ENCODE results near the gene SLC25A28.
A peak's percentile ranks its signal among the peaks of the same experiment; 100 is the strongest.

The SLC25A28 gene

GRCh38 chr10:99659031-99659867, 39.0 kb upstream of the SLC25A28 start, which contains the start of gene ENTPD7:
Gene ENTPD7 (plus strand): TSS chr10:99659509. CDS start chr10:99659957, 448 bp downstream.
- H3K4me1 ChIP-seq (ENCODE audit: control extremely low read depth in 1 of 4, control insufficient read depth in 4 of 4, insufficient read depth in 4 of 4, low read length in 3 of 4), result peaks cover 9 to 37% (median 20%) of the 10 kb centered on the region in 4 experiments
- peaks cover 0 to 4% (median 0%) of the 10 kb centered on the region in 4 experiments for H3K36me3 ChIP-seq (ENCODE audit: control insufficient read depth in 4 of 4, insufficient read depth in 4 of 4, low read length in 3 of 4)
- no peaks in the 10 kb centered on the region for H3K9me3 ChIP-seq (ENCODE audit: control extremely low read depth in 1 of 5, control insufficient read depth in 4 of 5, insufficient read depth in 2 of 5, low read depth in 1 of 5, low read length in 4 of 5)
- peak within 1 kb of the TSS; percentile 7 to 73 for H3K27ac ChIP-seq (ENCODE audit: insufficient read depth in 1 of 2, low read depth in 1 of 2, low read length in 2 of 2, poor library complexity in 1 of 2, severe bottlenecking in 2 of 2)
- ChIA-PET CTCF (interaction anchor here (0.8 to 2.1 kb wide), 10 partner anchors 12 to 48 kb away, joined by 3 to 11 read pairs (median 4); no protein-coding TSS in a partner anchor), POLR2A (interaction anchor here (1.0 to 1.3 kb wide), 2 partner anchors 18 to 38 kb away, joined by 5 to 8 read pairs; partner anchors contain the start of gene SLC25A28)
- no peaks in the 10 kb centered on the region for H3K27me3 ChIP-seq (replicated peaks in 2 of 5; ENCODE audit: control insufficient read depth in 4 of 5, insufficient read depth in 5 of 5, low read length in 4 of 5)
- peak; percentile 86 to 94 (median 91) for DNase-seq
- WGBS (ENCODE audit: insufficient coverage), result 0% methylated on average over 57 of the region's 71 CpGs
- peak within 1 kb of the TSS; percentile 64 to 95 (median 87) for H3K4me3 ChIP-seq (ENCODE audit: control insufficient read depth in 1 of 7, extremely low read depth in 1 of 7, insufficient read depth in 4 of 7, low read depth in 2 of 7, low read length in 6 of 7)

GRCh38 chr10:99658622-99659030, 38.4 kb upstream of the SLC25A28 start:
- DNase-seq, result peak in 2 of 3 donors; percentile 34 to 50
- H3K9me3 ChIP-seq (ENCODE audit: control extremely low read depth in 1 of 5, control insufficient read depth in 4 of 5, insufficient read depth in 2 of 5, low read depth in 1 of 5, low read length in 4 of 5), result no peaks in the 10 kb centered on the region
- CTCF ChIA-PET, result interaction anchor here (0.8 to 1.9 kb wide), 10 partner anchors 13 to 50 kb away, joined by 3 to 6 read pairs (median 4); no protein-coding TSS in a partner anchor
- 25% methylated on average over 24 of the region's 24 CpGs for WGBS (ENCODE audit: insufficient coverage)
- POLR2A ChIA-PET, result interaction anchor here (1.0 to 1.3 kb wide), 2 partner anchors 19 to 38 kb away, joined by 5 to 8 read pairs; partner anchors contain the start of gene SLC25A28
- H3K36me3 ChIP-seq (ENCODE audit: control insufficient read depth in 4 of 4, insufficient read depth in 4 of 4, low read length in 3 of 4), result peaks cover 0 to 4% (median 0%) of the 10 kb centered on the region in 4 experiments
- H3K4me3 ChIP-seq (ENCODE audit: control insufficient read depth in 1 of 7, extremely low read depth in 1 of 7, insufficient read depth in 4 of 7, low read depth in 2 of 7, low read length in 6 of 7), result peak overlapping the region; percentile 64 to 95 (median 87)
- H3K27ac ChIP-seq (ENCODE audit: insufficient read depth in 1 of 2, low read depth in 1 of 2, low read length in 2 of 2, poor library complexity in 1 of 2, severe bottlenecking in 2 of 2), result peak overlapping the region in 1 of 2 experiments; percentile 73
- H3K27me3 ChIP-seq (replicated peaks in 2 of 5; ENCODE audit: control insufficient read depth in 4 of 5, insufficient read depth in 5 of 5, low read length in 4 of 5), result no peaks in the 10 kb centered on the region
- H3K4me1 ChIP-seq (ENCODE audit: control extremely low read depth in 1 of 4, control insufficient read depth in 4 of 4, insufficient read depth in 4 of 4, low read length in 3 of 4), result peaks cover 9 to 37% (median 20%) of the 10 kb centered on the region in 4 experiments

GRCh38 chr10:99656199-99657064, 36.2 kb upstream of the SLC25A28 start:
- CTCF ChIA-PET, result interaction anchor here (1.5 kb wide), 1 partner anchor 8 kb away, joined by 4 read pairs; no protein-coding TSS in a partner anchor
- WGBS (ENCODE audit: insufficient coverage), result no CpG with 5 or more reads among the region's 1 CpG
- Histone ChIP-seq H3K4me3 (ENCODE audit: control insufficient read depth in 1 of 7, extremely low read depth in 1 of 7, insufficient read depth in 4 of 7, low read depth in 2 of 7, low read length in 6 of 7) (no peak overlapping the region), H3K36me3 (ENCODE audit: control insufficient read depth in 4 of 4, insufficient read depth in 4 of 4, low read length in 3 of 4) (no peaks in the 10 kb centered on the region), H3K27ac (ENCODE audit: insufficient read depth in 1 of 2, low read depth in 1 of 2, low read length in 2 of 2, poor library complexity in 1 of 2, severe bottlenecking in 2 of 2) (no peak overlapping the region), H3K9me3 (ENCODE audit: control extremely low read depth in 1 of 5, control insufficient read depth in 4 of 5, insufficient read depth in 2 of 5, low read depth in 1 of 5, low read length in 4 of 5) (no peaks in the 10 kb centered on the region), H3K27me3 (replicated peaks in 2 of 5; ENCODE audit: control insufficient read depth in 4 of 5, insufficient read depth in 5 of 5, low read length in 4 of 5) (no peaks in the 10 kb centered on the region), H3K4me1 (ENCODE audit: control extremely low read depth in 1 of 4, control insufficient read depth in 4 of 4, insufficient read depth in 4 of 4, low read length in 3 of 4) (peaks cover 8 to 35% (median 20%) of the 10 kb centered on the region in 4 experiments)
- POLR2A ChIA-PET, result no interaction called here
- DNase-seq, result peak in 1 of 3 donors; percentile 13

GRCh38 chr10:99654390-99655175, 34.3 kb upstream of the SLC25A28 start:
- H3K27ac ChIP-seq (ENCODE audit: insufficient read depth in 1 of 2, low read depth in 1 of 2, low read length in 2 of 2, poor library complexity in 1 of 2, severe bottlenecking in 2 of 2), result no peak overlapping the region
- no peak for DNase-seq
- H3K4me3 ChIP-seq (ENCODE audit: control insufficient read depth in 1 of 7, extremely low read depth in 1 of 7, insufficient read depth in 4 of 7, low read depth in 2 of 7, low read length in 6 of 7), result no peak overlapping the region
- no peaks in the 10 kb centered on the region for H3K36me3 ChIP-seq (ENCODE audit: control insufficient read depth in 4 of 4, insufficient read depth in 4 of 4, low read length in 3 of 4)
- WGBS (ENCODE audit: insufficient coverage), result 90% methylated on average over 7 of the region's 9 CpGs
- ChIA-PET POLR2A (no interaction called here), CTCF (interaction anchor here (0.9 to 1.9 kb wide), 4 partner anchors 15 to 28 kb away, joined by 3 to 6 read pairs (median 4); no protein-coding TSS in a partner anchor)
- H3K9me3 ChIP-seq (ENCODE audit: control extremely low read depth in 1 of 5, control insufficient read depth in 4 of 5, insufficient read depth in 2 of 5, low read depth in 1 of 5, low read length in 4 of 5), result no peaks in the 10 kb centered on the region
- H3K4me1 ChIP-seq (ENCODE audit: control extremely low read depth in 1 of 4, control insufficient read depth in 4 of 4, insufficient read depth in 4 of 4, low read length in 3 of 4), result peaks cover 3 to 27% (median 10%) of the 10 kb centered on the region in 4 experiments
- no peaks in the 10 kb centered on the region for H3K27me3 ChIP-seq (replicated peaks in 2 of 5; ENCODE audit: control insufficient read depth in 4 of 5, insufficient read depth in 5 of 5, low read length in 4 of 5)

- Histone ChIP-seq H3K27ac (ENCODE audit: insufficient read depth in 1 of 2, low read depth in 1 of 2, low read length in 2 of 2, poor library complexity in 1 of 2, severe bottlenecking in 2 of 2) (no peak overlapping the region), H3K9me3 (ENCODE audit: control extremely low read depth in 1 of 5, control insufficient read depth in 4 of 5, insufficient read depth in 2 of 5, low read depth in 1 of 5, low read length in 4 of 5) (no peaks in the 10 kb centered on the region), H3K4me1 (ENCODE audit: control extremely low read depth in 1 of 4, control insufficient read depth in 4 of 4, insufficient read depth in 4 of 4, low read length in 3 of 4) (peaks cover 0 to 16% (median 3%) of the 10 kb centered on the region in 4 experiments), H3K36me3 (ENCODE audit: control insufficient read depth in 4 of 4, insufficient read depth in 4 of 4, low read length in 3 of 4) (no peaks in the 10 kb centered on the region), H3K4me3 (ENCODE audit: control insufficient read depth in 1 of 7, extremely low read depth in 1 of 7, insufficient read depth in 4 of 7, low read depth in 2 of 7, low read length in 6 of 7) (no peak overlapping the region), H3K27me3 (replicated peaks in 2 of 5; ENCODE audit: control insufficient read depth in 4 of 5, insufficient read depth in 5 of 5, low read length in 4 of 5) (no peaks in the 10 kb centered on the region)
- DNase-seq, result no peak
- POLR2A ChIA-PET, result interaction anchor here (0.6 kb wide), 1 partner anchor 16 kb away, joined by 3 read pairs; no protein-coding TSS in a partner anchor
- CTCF ChIA-PET, result interaction anchor here (1.3 kb wide), 3 partner anchors 11 to 58 kb away, joined by 3 read pairs; no protein-coding TSS in a partner anchor
- 100% methylated on average over 2 of the region's 4 CpGs for WGBS (ENCODE audit: insufficient coverage)
Observed at GRCh38 chr10:99652800-99653390, 32.7 kb upstream of the SLC25A28 start.

GRCh38 chr10:99648717-99649116, 28.5 kb upstream of the SLC25A28 start:
- no peak overlapping the region for H3K27ac ChIP-seq (ENCODE audit: insufficient read depth in 1 of 2, low read depth in 1 of 2, low read length in 2 of 2, poor library complexity in 1 of 2, severe bottlenecking in 2 of 2)
- H3K4me3 ChIP-seq (ENCODE audit: control insufficient read depth in 1 of 7, extremely low read depth in 1 of 7, insufficient read depth in 4 of 7, low read depth in 2 of 7, low read length in 6 of 7), result no peak overlapping the region
- ChIA-PET CTCF (interaction anchor here (1.2 kb wide), 1 partner anchor 9 kb away, joined by 4 read pairs; no protein-coding TSS in a partner anchor), POLR2A (no interaction called here)
- H3K4me1 ChIP-seq (ENCODE audit: control extremely low read depth in 1 of 4, control insufficient read depth in 4 of 4, insufficient read depth in 4 of 4, low read length in 3 of 4), result no peaks in the 10 kb centered on the region
- DNase-seq, result peak in 1 of 3 donors; percentile 37
- no peaks in the 10 kb centered on the region for H3K27me3 ChIP-seq (replicated peaks in 2 of 5; ENCODE audit: control insufficient read depth in 4 of 5, insufficient read depth in 5 of 5, low read length in 4 of 5)
- peaks cover 0 to 3% (median 0%) of the 10 kb centered on the region in 5 experiments for H3K9me3 ChIP-seq (ENCODE audit: control extremely low read depth in 1 of 5, control insufficient read depth in 4 of 5, insufficient read depth in 2 of 5, low read depth in 1 of 5, low read length in 4 of 5)
- H3K36me3 ChIP-seq (ENCODE audit: control insufficient read depth in 4 of 4, insufficient read depth in 4 of 4, low read length in 3 of 4), result no peaks in the 10 kb centered on the region
- no CpG with 5 or more reads among the region's 1 CpG for WGBS (ENCODE audit: insufficient coverage)
